NCI-H526 (cell line): ENCODE results near the gene ZNF524.

ENCODE experiments used
- DNase-seq, 2 experiments: peaks; one replicate each; lab custom pipeline; 2025; lab: John Stamatoyannopoulos, UW

Gene ZNF524

GRCh38 chr19:55620410-55621204 lies 20.5 kb downstream of the ZNF524 start:
- no peak for DNase-seq

GRCh38 chr19:55621205-55621672 lies 21.2 kb downstream of the ZNF524 start:
- no peak for DNase-seq

GRCh38 chr19:55621673-55622231 lies 21.7 kb downstream of the ZNF524 start:
- no peak for DNase-seq

- DNase-seq = no peak
Observed at GRCh38 chr19:55622242-55622969, 22.3 kb downstream of the ZNF524 start.

- DNase-seq = no peak
Observed at GRCh38 chr19:55623130-55623529, 23.0 kb downstream of the ZNF524 start.

GRCh38 chr19:55623561-55623960 lies 23.5 kb downstream of the ZNF524 start:
- DNase-seq = no peak

GRCh38 chr19:55624109-55625003 lies 24.3 kb downstream of the ZNF524 start, which contains the start of gene ZNF784:
ZNF784 (minus strand) TSS chr19:55624566; CDS start chr19:55624561, 5 bp downstream.
- DNase-seq = peak; percentile 93 to 99

- no peak for DNase-seq
Observed at GRCh38 chr19:55625004-55625326, 24.9 kb downstream of the ZNF524 start.

GRCh38 chr19:55626350-55626749 lies 26.3 kb downstream of the ZNF524 start:
- DNase-seq = no peak

GRCh38 chr19:55632463-55632834 lies 32.4 kb downstream of the ZNF524 start:
- DNase-seq = peak; percentile 92 to 98

- no peak for DNase-seq
Observed at GRCh38 chr19:55633861-55634260, 33.8 kb downstream of the ZNF524 start.

GRCh38 chr19:55635334-55635717 lies 35.2 kb downstream of the ZNF524 start:
- DNase-seq = no peak

GRCh38 chr19:55635856-55636440 lies 35.9 kb downstream of the ZNF524 start:
- DNase-seq = no peak

- DNase-seq = no peak
Observed at GRCh38 chr19:55636723-55637122, 36.6 kb downstream of the ZNF524 start.

GRCh38 chr19:55637534-55637933 lies 37.4 kb downstream of the ZNF524 start:
- DNase-seq = no peak

GRCh38 chr19:55638864-55639359 lies 38.8 kb downstream of the ZNF524 start:
- peak; percentile 42 to 52 for DNase-seq

- DNase-seq = peak; percentile 76 to 96
Observed at GRCh38 chr19:55640043-55640576, 40.0 kb downstream of the ZNF524 start.

- DNase-seq = peak; percentile 79 to 86
Observed at GRCh38 chr19:55640577-55641425, 40.7 kb downstream of the ZNF524 start, which contains the start of gene ZNF580. ZNF580 (plus strand) TSS chr19:55641002; CDS start chr19:55642509, 1,507 bp downstream.

GRCh38 chr19:55641426-55642152 lies 41.5 kb downstream of the ZNF524 start:
- DNase-seq = peak; percentile 20 to 63
